ENCODE measurements around the gene RORB. TPM values are rescaled to one million over a fixed set of nuclear protein-coding genes. Genes with fewer than 3 reads are reported as not detected.

RORB gene
- total RNA-seq, 2 donors from 2014 or later: not detected

DNA sequence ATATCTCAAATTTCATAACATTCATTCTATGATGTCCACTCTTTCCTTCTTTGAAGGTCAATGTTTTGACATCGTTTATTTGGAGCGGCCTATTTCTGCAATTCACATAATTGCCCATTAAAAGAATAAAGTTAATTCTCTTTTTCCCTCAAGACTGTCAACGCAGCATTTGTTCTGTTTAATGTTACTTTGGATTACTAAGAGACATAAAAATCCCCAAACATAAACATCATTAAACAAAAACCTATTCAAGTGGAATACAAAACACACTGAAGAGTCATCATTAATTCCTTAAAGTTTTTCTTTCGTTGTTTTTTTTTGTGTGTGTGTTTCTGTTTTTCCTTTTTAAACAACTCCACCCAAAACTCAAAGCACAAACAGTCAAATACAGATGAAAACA lies 239.5 kb downstream of the RORB start:
- no peak for ATAC-seq (replicated peaks)

DNA sequence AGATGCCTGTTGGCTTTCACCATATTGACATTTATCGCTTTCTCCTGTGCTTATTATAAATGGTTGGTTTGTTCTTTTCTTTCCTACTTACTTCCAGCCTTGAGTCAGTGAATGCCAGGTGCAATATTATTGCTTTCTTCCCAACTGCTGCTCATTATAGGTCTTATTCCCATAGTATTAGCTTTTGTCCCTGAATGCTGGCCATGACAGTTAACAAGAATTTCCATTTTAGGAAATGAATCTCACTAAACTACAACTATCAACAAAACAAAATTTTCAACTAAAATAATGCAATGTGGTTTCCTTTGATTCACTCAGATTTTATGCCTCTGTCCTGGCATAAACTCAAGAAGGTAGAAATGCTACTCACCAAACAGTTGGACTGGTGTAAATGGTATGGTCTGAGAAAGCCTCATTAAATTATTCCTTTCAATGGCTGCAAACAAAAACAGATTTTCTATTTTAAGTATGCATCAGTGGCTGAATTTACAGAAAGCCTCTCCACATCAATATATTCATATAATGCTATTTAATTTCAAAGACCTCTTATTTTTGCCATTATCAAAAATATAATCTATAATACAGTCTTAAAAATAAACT lies 245.2 kb downstream of the RORB start:
- Mint-ChIP-seq H3K36me3 (ENCODE audit: low read depth) (no peaks in the 10 kb centered on the region), H3K4me1 (no peaks in the 10 kb centered on the region), H3K27me3 (peaks cover 47% of the 10 kb centered on the region), H3K27ac (no peak overlapping the region), H3K4me3 (no peak overlapping the region), H3K9me3 (no peaks in the 10 kb centered on the region)
- no peak for ATAC-seq (replicated peaks)

More for the DNA sequence above, 239.5 kb downstream of the RORB start:
- Mint-ChIP-seq H3K9me3 (no peaks in the 10 kb centered on the region), H3K36me3 (ENCODE audit: low read depth) (no peaks in the 10 kb centered on the region), H3K4me3 (no peak overlapping the region), H3K27me3 (peaks cover 15% of the 10 kb centered on the region), H3K4me1 (no peaks in the 10 kb centered on the region), H3K27ac (no peak overlapping the region)

All from activated T-helper 17 cell treated with anti-CD3 and anti-CD28 coated beads, Interleukin-2, amount 50 U/mL, for 72 hours (primary cell).